T47D (cell line): Measurements from ENCODE around the gene PTPN5.

Source experiments
- DNase-seq, 2 experiments: peaks; one replicate each; pipeline versions ENCODE4 v3.0.0 to v3.0.0-alpha.2; 2011 to 2012; ENCODE audit warnings: low read depth in 1 of 2, low spot score in 1 of 2
- JUND ChIP-seq: IDR thresholded peaks from 2 replicates; pipeline ENCODE4 v1.6.1; 2012; ENCODE audit warnings: low read depth
- in situ Hi-C: cut with HindIII; loops from 2 replicates; pipeline ENCODE4 v1.10.0; 2016; ENCODE audit warnings: low sequenced_read_pairs, low pct_unique_long_range_greater_than_20kb

PTPN5 gene

DNA sequence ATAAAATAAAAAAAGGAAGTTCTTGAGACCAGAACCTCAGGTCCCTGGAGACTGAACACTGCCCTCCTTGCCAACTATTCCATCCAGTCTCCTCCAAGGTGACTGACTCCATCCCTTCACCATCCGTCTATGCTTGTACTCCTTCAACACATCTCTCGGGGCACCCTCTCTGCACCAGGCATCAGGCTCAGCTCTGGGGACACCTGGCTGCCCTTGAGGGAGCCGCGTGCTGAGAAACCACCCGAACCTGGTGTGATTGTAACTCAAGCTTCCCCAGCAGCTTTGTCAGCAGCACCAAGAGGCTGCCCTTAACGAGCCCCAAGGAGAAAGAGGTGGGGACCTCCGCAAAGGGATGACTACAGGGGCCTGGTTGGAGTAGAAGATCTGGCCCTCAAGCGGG is 1.7 kb downstream of the PTPN5 start:
- no peak for TF ChIP-seq JUND
- in situ Hi-C loops: no loop called here

GRCh38 chr11:18785411-18785810 is 6.2 kb downstream of the PTPN5 start:
- in situ Hi-C loops: no loop called here
- TF ChIP-seq JUND: no peak
- no peak for DNase-seq

More for the DNA sequence above, 1.7 kb downstream of the PTPN5 start:
- no peak for DNase-seq

DNA sequence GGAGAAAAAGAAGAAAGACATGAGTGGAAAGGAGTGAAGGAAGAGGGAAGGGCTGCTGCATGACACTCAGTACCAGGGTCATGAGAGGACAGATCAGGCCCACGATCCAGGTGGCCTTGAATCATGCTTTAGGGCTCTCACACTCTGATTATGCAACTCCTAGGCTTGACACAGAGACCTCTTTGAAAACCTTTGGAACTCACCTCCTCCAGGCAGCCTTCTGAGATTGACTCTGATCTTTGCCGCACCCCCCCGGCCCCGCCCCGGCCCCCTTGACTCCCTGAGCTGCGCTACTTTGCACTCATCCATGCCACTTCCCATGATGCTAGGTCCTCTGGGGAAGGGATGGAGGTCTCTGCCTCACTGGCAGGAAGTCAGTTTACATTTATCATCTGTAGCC is 10.7 kb downstream of the PTPN5 start:
- in situ Hi-C loops: no loop called here
- DNase-seq: no peak
- no peak for TF ChIP-seq JUND

DNA sequence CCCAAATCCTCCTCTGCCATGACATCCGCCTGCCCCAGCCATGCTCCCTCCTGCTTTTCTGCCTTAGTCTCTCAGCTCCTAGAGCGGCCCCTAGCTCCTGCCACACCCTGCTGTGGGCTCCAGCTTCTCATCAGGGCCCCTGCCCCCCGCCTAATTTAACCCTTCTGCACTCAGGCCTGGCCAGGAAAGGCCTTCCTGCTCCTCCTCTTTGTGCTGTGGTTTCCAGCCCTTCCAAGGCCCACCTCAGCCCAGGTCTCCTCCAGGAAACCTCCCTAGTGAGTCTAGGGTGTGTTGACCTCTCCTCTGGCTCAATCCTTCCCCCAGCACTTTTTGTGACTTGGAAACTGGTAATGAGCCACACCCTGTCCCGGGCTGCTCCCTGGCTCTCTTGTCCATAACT is 11.3 kb downstream of the PTPN5 start:
- no peak for TF ChIP-seq JUND
- in situ Hi-C loops: no loop called here
- no peak for DNase-seq

GRCh38 chr11:18778468-18778867 is 13.1 kb downstream of the PTPN5 start:
- no peak for DNase-seq
- in situ Hi-C loops: no loop called here

GRCh38 chr11:18776324-18776723 is 15.3 kb downstream of the PTPN5 start:
- DNase-seq: no peak
- no peak for TF ChIP-seq JUND
- in situ Hi-C loops: no loop called here

More at GRCh38 chr11:18778468-18778867, 13.1 kb downstream of the PTPN5 start:
- TF ChIP-seq JUND: no peak

GRCh38 chr11:18775492-18776292 is 15.9 kb downstream of the PTPN5 start:
- peak; percentile 41 to 69 for DNase-seq
- no peak for TF ChIP-seq JUND
- in situ Hi-C loops: no loop called here

GRCh38 chr11:18774801-18775200 is 16.8 kb downstream of the PTPN5 start:
- in situ Hi-C loops: no loop called here
- DNase-seq: no peak
- TF ChIP-seq JUND: no peak

DNA sequence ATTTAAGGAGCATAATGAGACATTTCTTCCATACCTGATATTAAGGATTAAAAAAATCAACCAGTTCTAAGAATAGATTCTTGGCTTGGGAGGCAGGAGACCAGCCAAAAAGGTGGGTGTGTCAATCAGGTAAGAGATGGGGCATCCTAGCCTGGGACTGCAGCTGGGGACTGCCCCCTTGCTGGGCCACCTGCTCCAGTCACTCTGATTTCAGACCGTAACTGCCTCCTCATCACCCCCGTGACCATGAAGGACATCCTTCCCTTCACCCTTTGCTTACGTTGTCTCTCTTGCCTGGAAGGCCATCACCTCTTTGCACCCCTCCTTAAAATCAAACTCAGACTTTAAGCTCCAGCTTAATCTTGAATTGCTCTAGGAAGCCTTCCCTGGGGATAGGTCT is 17.9 kb downstream of the PTPN5 start:
- TF ChIP-seq JUND: no peak
- in situ Hi-C loops: no loop called here
- no peak for DNase-seq

DNA sequence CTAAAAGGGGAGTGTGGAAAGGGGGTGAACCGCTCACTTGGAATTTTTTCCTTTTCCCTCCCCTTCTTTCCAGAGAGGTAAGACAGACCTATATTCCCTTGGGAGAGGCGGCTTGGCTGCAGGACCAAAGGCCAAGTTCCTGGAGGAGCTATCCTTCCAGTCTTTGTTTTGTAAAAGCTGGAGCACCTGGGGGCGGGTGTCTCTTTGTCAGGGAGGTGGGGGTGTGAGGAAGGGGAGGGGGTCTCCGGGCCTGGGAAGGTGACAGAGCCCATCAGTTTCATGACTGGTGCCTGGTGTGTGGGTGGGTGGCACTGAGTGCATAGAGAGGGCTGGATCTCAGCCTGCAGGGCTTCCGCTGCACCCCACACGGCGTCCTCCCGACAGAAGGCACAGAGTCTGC is 18.5 kb downstream of the PTPN5 start:
- no peak for TF ChIP-seq JUND
- in situ Hi-C loops: no loop called here
- DNase-seq: no peak

DNA sequence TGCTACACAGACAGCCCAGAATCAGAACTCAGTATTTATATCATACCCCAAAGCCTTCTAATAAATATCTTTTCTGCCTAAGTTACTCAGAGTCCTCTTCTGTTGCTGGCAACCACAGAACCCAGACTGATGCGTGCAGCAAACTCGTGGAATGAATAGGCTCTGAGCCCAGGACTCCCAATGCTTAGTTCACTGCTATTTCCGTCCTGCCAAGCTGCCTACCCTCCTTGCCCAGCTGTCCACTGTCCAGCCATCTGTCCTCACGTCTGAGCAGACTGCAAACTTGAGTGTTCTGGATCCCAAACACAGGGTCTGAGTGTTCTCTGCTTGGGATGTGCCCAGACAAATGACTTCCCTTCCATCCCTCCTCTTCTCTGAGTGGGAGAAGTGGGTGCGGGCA is 19.4 kb downstream of the PTPN5 start:
- no peak for TF ChIP-seq JUND
- DNase-seq: no peak
- in situ Hi-C loops: no loop called here

DNA sequence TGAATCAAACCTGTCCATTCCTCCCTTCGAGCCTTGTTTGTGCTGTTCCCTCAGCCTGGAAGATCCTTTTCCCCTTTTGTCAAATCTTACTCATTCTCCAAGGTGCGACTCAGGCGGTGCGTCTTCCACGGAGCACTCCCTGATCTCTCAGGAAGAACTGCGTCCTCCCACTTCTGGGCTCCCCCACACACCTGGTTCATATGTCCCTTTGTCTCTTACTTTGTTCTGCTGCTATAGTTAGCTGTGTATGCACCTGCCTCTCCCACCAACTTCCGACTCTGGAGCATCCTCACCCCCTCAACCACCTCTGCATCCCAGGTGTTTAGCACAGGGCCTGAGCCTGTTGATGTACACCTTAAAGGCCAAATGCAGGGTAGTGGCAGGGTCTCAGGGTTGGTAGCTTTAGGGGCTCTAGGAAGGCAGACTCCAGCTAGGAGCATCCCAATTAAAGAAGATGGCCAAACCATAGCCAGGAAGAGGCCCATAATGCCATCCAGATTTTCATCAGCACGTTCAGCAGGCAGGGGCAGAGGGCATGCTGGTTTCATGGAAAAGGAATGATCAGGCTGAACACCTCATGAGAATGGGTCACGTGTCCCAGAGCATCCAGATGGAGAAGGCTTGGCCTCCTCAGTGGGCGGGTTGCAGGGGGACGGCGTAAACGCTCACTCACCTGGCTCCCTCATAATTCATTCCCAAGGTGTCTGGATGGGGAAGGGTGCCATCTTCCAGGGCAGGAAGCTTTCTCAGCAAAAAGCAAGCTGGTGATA is 20.1 kb downstream of the PTPN5 start:
- in situ Hi-C loops: no loop called here
- no peak for DNase-seq
- TF ChIP-seq JUND: no peak

- TF ChIP-seq JUND: no peak
- DNase-seq: no peak
- in situ Hi-C loops: no loop called here
Observed at GRCh38 chr11:18770479-18771125, 21.0 kb downstream of the PTPN5 start.
